SK-N-SH treated with all-trans-retinoic acid at 6 μM for 48 hours (cell line): Measurements from ENCODE around the gene CLN6.

Source experiments
- ATAC-seq: fragments of 200-7000 bp; cut with Tn5 transposase; 3 replicates; pipeline ENCODE4 v1.9.1; 2020; ENCODE audit warnings: mild to moderate bottlenecking, moderate library complexity
- ARNTL ChIP-seq: fragments of 450-650 bp; formaldehyde crosslinking; IDR thresholded peaks from 2 replicates; pipeline ENCODE4 v1.5.0; 2020; ENCODE audit warnings: low read depth, mild to moderate bottlenecking, moderate library complexity, borderline replicate concordance
- BACH2 ChIP-seq: fragments of 250-450 bp; sonication (Bioruptor Pico); IDR thresholded peaks from 2 replicates; pipeline ENCODE4 v1.9.0; 2021; ENCODE audit warnings: mild to moderate bottlenecking, borderline replicate concordance
- CSDC2 ChIP-seq: fragments of 250-450 bp; sonication (Bioruptor Pico); IDR thresholded peaks from 2 replicates; pipeline ENCODE4 v1.5.0; 2020; ENCODE audit warnings: mild to moderate bottlenecking, moderate library complexity
- CSRNP3 ChIP-seq: fragments of 250-450 bp; sonication (Bioruptor Pico); IDR thresholded peaks from 2 replicates; pipeline ENCODE4 v1.5.1; 2021; ENCODE audit warnings: mild to moderate bottlenecking, moderate library complexity
- ESRRG ChIP-seq: fragments of 250-450 bp; sonication (Bioruptor Pico); IDR thresholded peaks from 2 replicates; pipeline ENCODE4 v1.6.1; 2021; ENCODE audit warnings: mild to moderate bottlenecking
- GLIS3 ChIP-seq: fragments of 250-450 bp; sonication (Bioruptor Pico); IDR thresholded peaks from 2 replicates; pipeline ENCODE4 v1.5.0; 2020; ENCODE audit warnings: mild to moderate bottlenecking, moderate library complexity
- ISL1 ChIP-seq: fragments of 250-450 bp; sonication (Bioruptor Pico); IDR thresholded peaks from 2 replicates; pipeline ENCODE4 v2.1.2; 2022; ENCODE audit warnings: mild to moderate bottlenecking, moderate library complexity
- OSR1 ChIP-seq: fragments of 250-450 bp; sonication (Bioruptor Pico); IDR thresholded peaks from 2 replicates; pipeline ENCODE4 v1.8.0; 2022; ENCODE audit warnings: moderate library complexity, mild to moderate bottlenecking, inconsistent platforms
- PATZ1 ChIP-seq: fragments of 250-450 bp; sonication (Bioruptor Pico); IDR thresholded peaks from 2 replicates; pipeline ENCODE4 v1.8.0; 2020; ENCODE audit warnings: mild to moderate bottlenecking, moderate library complexity, borderline replicate concordance
- POU6F1 ChIP-seq: fragments of 250-450 bp; sonication (Bioruptor Pico); IDR thresholded peaks from 2 replicates; pipeline ENCODE4 v1.8.0; 2021; ENCODE audit warnings: low read depth, mild to moderate bottlenecking, moderate library complexity, borderline replicate concordance
- PPARA ChIP-seq: fragments of 250-450 bp; sonication (Bioruptor Pico); IDR thresholded peaks from 2 replicates; pipeline ENCODE4 v1.5.0; 2020; ENCODE audit warnings: mild to moderate bottlenecking, borderline replicate concordance
- SNAI2 ChIP-seq: fragments of 250-450 bp; sonication (Bioruptor Pico); IDR thresholded peaks from 2 replicates; pipeline ENCODE4 v1.5.0; 2020; ENCODE audit warnings: mild to moderate bottlenecking, moderate library complexity
- TCF4 ChIP-seq: fragments of 250-450 bp; sonication (Bioruptor Pico); IDR thresholded peaks from 2 replicates; pipeline ENCODE4 v1.8.0; 2021; ENCODE audit warnings: mild to moderate bottlenecking, moderate library complexity, borderline replicate concordance
- TSHZ2 ChIP-seq: fragments of 250-450 bp; sonication (Bioruptor Pico); IDR thresholded peaks from 2 replicates; pipeline ENCODE4 v1.5.0; 2020; ENCODE audit warnings: mild to moderate bottlenecking, moderate library complexity
- ZC3H10 ChIP-seq: fragments of 250-450 bp; sonication (Bioruptor Pico); IDR thresholded peaks from 2 replicates; pipeline ENCODE4 v1.5.1; 2021; ENCODE audit warnings: mild to moderate bottlenecking, moderate library complexity
- ZFP3 ChIP-seq: fragments of 250-450 bp; sonication (Bioruptor Pico); IDR thresholded peaks from 2 replicates; pipeline ENCODE4 v1.5.0; 2020; ENCODE audit warnings: mild to moderate bottlenecking, moderate library complexity
- ZFP30 ChIP-seq: fragments of 450-650 bp; formaldehyde crosslinking; IDR thresholded peaks from 2 replicates; pipeline ENCODE4 v1.5.0; 2022; ENCODE audit warnings: mild to moderate bottlenecking, moderate library complexity
- ZNF565 ChIP-seq: fragments of 450-650 bp; formaldehyde crosslinking; conservative IDR thresholded peaks from 2 replicates; pipeline ENCODE4 v1.5.0; 2020; ENCODE audit warnings: low read depth, mild to moderate bottlenecking, moderate library complexity
- ZNF70 ChIP-seq: fragments of 450-650 bp; formaldehyde crosslinking; IDR thresholded peaks from 2 replicates; pipeline ENCODE4 v1.5.0; 2020; ENCODE audit warnings: mild to moderate bottlenecking, moderate library complexity
- ZNF8 ChIP-seq: fragments of 450-650 bp; formaldehyde crosslinking; IDR thresholded peaks from 2 replicates; pipeline ENCODE4 v1.5.0; 2020; ENCODE audit warnings: mild to moderate bottlenecking, moderate library complexity

Gene CLN6

GRCh38 chr15:68211656-68212320 is 17.7 kb downstream of the CLN6 start (continued):
- no peak for TF ChIP-seq BACH2 (CRISPR knock-in tag)
- no peak for TF ChIP-seq ARNTL (CRISPR knock-in tag)
- TF ChIP-seq TSHZ2 (CRISPR knock-in tag) = no peak
- TF ChIP-seq ESRRG (CRISPR knock-in tag) = no peak
- no peak for TF ChIP-seq OSR1

- peak; percentile 91 for ATAC-seq
- peak; percentile 84 for TF ChIP-seq PATZ1
- no peak for TF ChIP-seq ZNF565 (CRISPR knock-in tag)
These were observed 18.5 kb downstream of the CLN6 start for GRCh38 chr15:68210821-68211655.

GRCh38 chr15:68210409-68210756 is 19.1 kb downstream of the CLN6 start:
- no peak for TF ChIP-seq CSRNP3 (CRISPR knock-in tag)
- no peak for ATAC-seq

GRCh38 chr15:68209735-68210408 is 19.7 kb downstream of the CLN6 start:
- ATAC-seq = no peak
- TF ChIP-seq ZFP3 (CRISPR knock-in tag) (no peak), ZC3H10 (CRISPR knock-in tag) (no peak), ARNTL (CRISPR knock-in tag) (no peak), SNAI2 (no peak), ZNF565 (CRISPR knock-in tag) (no peak), POU6F1 (CRISPR knock-in tag) (no peak), ZFP30 (CRISPR knock-in tag) (no peak), ZNF70 (CRISPR knock-in tag) (no peak), GLIS3 (CRISPR knock-in tag) (no peak), BACH2 (CRISPR knock-in tag) (no peak), ZNF8 (CRISPR knock-in tag) (no peak), PPARA (no peak), ESRRG (CRISPR knock-in tag) (no peak), PATZ1 (no peak), CSDC2 (no peak), OSR1 (no peak), TSHZ2 (CRISPR knock-in tag) (no peak), TCF4 (CRISPR knock-in tag) (no peak), ISL1 (no peak)
